G401 (cell line): ENCODE results near the gene PIN4. TPM values are rescaled to one million over a fixed set of nuclear protein-coding genes. Genes with fewer than 3 reads are reported as not detected.
"Not testable (repeated sequence)": the region's sequence is repeated elsewhere in the genome, so short reads cannot be mapped to it uniquely, and the experiment has no call there.

Experiments
- DNase-seq: peaks from one replicate; pipeline ENCODE4 v3.0.0-alpha.2; 2015; ENCODE audit warnings: low spot score
- in situ Hi-C: cut with HindIII; loops from 2 replicates; pipeline ENCODE4 v1.10.0; 2016; ENCODE audit warnings: low sequenced_read_pairs, mixed read lengths
- total RNA-seq: library from RNA; depleted of rRNA; stranded (reverse); fragments of >200 nt; shearing (Covaris generic); gene quantifications from 2 replicates; pipeline ENCODE4 v1.2.3, GENCODE V29; 2014

Gene PIN4
- total RNA-seq, 1 experiment from 2014 or later = 19.6 TPM

DNA sequence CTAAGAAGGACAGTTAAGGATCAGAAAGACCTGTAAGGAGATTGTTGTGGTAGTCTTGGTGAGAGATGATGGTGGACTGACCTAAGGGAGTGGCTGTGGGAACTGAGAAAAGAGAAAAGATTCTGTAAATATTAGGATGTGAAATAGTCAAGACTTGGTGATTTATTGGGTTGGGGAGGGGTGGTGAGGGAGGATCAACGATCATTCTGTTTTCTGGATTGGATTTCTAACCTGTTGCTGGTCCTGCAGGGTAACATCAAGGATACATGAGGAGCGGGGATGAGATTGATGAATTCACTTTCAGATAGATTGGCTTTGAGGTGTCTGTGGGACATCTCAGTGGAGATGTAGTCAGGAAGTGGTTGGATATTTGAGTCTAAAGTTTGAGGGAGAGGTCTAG lies 1.4 kb downstream of the PIN4 start:
- no peak for DNase-seq
- in situ Hi-C loops = no loop called here

DNA sequence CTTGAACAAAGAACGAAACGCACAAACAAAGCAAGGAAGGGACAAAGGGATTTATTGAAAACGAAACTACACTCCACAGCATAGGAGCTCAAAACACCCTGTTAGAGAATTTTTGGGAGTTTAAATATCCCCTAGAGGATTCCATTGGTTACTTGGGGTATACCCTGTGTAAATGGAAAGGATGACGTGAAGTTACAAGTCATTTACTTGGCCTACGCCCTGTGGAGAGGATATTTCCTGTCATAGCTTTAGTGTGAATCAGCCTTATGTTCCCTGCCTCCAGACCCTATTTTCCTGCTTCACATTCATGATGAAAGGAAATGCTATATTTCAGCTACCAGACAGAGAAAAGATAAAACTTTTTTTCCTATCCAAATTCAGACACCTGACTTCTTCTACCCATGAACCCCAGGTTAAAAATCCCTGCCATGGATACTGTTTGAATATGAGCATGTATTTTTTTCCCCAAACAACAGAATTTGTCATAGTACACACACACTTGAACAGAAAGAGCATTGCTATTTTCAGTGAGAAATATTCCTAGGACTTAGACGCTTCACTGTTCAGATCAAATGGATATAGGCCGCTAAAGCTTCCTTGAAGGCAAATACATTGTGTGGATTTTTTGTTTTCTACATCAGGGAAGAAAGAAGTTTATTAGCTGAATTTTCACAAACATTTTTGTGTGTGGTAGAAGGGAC lies 20.4 kb downstream of the PIN4 start:
- no peak for DNase-seq
- in situ Hi-C loops = no loop called here

DNA sequence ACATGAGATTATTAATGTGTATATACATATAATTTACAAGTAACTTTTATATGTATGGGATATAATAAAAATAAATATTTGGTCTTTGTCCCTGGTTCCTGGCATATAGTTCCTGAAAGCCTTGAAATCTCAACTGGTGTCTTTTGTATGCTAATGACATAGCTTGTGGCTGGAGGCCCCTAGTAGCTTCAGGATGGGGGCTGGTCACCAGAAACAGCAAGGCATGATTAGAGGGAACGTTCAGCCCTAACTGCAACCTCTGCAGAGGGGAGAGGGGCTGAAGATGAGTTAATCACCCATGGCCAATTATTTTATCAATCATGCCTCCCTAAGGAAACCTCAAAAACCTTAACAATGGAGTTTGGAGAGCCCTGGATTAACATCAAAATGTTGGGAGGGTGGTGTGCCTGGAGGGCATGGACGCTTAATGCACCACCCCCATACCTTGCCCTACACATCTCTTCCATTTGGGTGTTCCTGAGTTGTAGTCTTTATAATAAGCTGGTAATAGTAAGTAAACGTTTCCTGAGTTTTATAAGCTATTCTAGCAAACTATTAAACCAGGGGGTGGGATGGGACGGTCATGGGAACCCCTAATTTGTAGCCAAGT lies 21.3 kb downstream of the PIN4 start:
- DNase-seq = no peak
- in situ Hi-C loops = no loop called here

DNA sequence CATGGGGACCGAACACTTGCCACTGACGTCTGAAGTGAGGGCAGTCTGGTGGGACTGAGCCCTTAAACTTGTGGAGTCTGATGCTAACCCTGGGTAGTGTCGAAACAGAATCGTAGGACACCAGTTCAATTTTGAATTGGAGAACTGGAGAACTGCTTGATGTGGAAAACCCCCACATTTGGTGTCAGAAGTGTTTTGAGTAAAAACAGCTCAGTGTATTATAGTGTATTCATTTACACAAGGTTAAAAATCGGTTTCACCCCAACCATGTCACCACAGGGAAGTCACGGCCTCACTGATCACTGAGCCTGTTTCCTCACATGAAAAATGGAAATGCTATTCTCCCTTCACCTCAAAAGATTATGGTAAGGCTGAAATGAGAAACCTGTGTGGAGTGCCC lies 21.9 kb downstream of the PIN4 start:
- in situ Hi-C loops = no loop called here
- no peak for DNase-seq

DNA sequence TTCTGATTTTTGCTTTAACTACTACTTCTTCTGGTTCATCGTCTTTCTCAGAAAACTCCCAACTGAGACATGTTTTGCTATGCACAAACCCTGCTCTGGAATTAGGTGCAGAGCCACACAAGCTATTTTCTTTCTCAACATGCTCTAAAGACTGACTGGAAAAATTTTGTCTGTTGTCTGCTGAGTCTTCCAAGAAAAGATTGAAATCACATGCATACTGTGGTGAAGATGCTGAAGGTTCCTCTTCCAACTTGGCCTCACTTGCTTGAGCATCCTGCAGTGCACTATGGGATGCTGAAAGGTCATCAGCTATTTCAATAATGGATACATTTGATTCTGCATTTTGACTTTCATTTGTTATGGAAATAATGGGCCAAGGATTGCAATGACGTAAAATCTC lies 24.1 kb downstream of the PIN4 start:
- in situ Hi-C loops = no loop called here
- no peak for DNase-seq

DNA sequence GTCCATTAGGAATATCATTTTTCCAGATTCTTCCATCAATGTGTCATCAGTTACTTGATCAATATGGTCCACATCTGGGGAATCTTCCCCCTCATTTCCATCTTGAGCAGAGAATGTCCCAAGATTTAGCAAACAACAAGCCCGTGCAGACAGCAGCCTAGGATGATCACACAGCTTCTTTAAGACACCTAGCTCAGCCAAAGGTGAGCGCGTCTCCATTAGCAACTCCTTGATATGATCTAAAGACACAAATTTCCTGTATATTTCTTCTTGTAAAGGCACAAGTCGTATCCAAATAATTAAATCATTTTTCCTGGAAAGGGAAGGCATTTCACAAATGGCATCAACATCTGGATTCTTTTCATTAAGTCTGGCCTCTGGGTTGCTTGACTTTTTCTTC lies 25.8 kb downstream of the PIN4 start:
- in situ Hi-C loops = no loop called here
- DNase-seq = no peak

DNA sequence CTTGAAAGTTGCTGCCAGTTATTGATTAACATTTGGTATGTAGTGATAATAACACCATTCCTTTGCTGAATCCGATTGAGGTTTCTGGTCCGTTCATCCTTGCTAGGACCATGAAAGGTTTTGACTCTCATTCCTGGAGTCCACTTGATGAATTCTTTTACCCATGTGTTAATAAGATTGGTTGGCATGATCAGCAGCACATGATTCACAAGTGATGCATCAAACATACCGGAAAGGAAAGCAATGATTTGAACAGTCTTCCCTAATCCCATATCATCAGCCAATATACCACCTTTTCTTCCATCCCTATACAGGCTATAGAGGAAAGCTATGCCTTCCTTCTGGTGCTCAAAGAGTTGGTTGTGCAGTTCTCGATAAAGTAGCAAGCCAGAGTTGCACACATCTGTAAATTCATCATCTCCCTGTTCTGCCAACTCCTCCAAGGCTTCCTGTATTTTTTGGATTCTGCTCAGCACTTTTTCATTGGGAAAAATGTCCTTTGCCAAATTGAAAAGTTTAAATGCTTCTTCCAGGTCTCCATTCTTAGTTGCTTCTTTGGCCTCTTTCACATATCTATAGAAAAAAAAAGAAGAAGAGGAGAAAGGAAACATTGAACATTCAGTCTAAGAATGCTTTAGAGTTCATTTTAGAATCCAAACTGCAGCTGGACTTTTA lies 26.7 kb downstream of the PIN4 start:
- DNase-seq = no peak
- in situ Hi-C loops = no loop called here

DNA sequence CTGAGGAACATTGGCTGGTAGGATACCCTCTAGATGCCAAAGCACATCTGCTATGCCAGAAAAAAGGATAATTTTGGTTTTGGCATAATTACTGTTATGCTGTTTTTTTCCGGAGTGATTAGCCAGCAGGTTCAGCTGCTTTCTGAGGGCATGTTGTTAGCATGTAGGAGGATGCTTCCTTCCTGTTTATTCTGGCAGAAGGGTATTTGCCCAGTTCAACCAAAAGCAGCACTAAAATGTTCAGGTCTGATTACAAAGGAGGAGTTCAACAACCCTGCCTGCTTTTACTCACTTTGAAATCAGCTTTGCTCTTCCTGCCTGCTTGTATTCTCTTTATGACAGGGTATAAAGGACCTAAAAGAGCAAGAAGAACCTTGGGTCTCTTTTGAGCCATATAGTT lies 35.4 kb downstream of the PIN4 start:
- no peak for DNase-seq
- in situ Hi-C loops = no loop called here

DNA sequence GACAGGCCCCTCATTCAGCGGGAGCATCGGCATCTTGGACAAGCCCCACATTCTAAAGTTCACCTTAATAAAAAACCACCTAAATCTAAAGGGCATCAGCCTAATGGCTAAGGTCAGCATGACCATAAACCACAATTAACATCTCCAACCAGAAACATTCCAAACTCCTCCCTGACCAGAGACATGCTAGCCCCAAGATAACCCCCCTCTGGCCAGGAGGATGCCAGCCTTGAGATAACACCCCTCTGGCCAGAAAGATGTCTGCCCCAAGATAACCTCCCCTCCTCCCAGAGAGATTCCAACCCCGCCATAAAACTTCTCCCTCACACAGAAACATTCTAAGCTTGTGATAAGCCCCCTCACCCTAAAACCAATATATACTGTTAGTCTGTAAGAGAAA lies 38.8 kb downstream of the PIN4 start:
- DNase-seq, in situ Hi-C loops: not testable (repeated sequence)

DNA sequence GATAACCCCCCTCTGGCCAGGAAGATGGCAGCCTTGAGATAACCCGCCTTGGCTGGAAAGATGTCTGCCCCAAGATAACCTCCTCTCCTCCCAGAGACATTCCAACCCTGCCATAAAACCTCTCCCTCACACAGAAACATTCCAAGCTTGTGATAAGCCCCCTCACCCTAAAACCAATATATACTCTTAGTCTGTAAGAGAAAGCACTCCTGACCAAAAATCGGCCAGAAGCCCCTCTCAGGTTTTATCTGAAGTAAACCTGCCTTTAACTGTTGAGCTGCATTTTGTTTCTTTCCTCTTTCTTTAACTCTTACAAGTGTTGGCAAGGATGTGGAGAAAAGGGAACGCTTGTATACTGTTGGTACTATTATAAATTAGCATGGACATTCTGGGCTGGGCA lies 48.7 kb downstream of the PIN4 start:
- in situ Hi-C loops = no loop called here
- no peak for DNase-seq

DNA sequence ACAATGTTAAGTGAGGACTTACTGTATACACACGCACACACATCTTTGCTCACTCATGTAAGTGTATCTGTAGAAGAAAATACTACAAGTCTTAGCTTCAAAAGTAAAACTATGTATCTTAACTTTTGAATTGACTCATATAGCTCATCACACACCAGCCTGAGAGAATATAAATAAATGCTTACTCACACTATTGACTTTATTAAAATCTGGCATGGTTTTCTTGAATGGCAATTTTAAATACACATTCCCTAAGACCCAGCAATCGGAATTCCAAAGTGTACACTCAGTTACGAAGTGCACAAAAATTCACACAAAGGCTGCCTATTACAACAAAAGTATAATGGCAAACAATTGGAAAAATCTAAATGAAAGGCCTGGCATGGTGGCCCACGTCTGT lies 55.3 kb downstream of the PIN4 start:
- DNase-seq = no peak
- in situ Hi-C loops = no loop called here

DNA sequence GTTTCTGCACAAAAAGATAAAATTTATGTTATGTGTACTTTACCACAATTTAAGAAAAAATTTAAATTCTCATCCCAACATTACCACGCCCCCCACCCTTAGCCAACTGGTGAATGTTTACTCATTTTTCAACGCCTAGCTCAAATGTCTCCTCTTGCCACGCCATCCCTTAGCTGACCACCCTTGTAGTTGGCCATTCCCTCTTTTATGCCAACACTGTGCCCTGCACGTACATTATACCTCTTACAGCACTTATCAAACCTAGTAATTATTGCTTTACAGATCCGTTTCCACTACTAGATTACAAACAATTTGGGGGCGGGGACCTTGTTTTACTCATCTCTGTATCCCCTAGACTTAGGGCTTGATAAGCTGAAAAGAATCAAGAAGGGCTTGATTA lies 56.6 kb downstream of the PIN4 start:
- no peak for DNase-seq
- in situ Hi-C loops = no loop called here

DNA sequence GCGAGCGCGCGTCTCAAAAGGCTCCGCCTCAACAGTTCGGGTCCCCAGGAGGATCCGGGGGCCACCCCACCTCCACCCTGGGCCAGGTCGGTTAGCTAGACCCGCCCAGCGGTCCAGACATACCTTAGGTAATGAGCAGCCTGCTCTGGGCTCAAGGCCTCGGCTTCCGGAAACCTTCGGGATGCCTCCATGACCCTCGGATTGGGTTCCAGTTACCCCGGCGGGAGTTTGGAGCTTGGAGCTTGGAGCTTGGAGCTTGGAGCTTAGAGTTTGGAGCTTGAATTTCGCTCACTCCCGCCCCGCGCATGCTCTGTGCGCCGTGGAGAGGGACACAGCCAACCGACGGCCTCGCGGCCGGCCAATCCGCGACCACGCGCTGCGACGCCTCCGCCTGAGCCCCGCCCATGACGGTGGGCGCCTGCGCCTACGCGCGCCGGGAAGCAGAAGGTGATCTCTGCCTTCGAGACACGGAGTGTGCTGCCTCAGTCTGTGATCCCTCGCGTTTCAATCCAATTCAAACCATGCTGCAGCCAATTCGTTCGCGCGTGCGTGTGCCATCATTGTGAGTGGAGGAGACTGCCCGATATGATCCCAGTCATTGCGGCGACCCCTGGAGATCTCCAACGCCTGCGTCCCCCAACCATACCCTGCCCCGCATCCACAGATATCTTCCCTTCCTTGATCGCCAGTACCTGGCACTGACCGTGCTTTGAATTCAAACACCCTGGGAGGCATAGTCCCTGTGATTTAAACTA lies 57.3 kb downstream of the PIN4 start, which contains the start of gene ERCC6L:
Gene ERCC6L (minus strand): TSS at position 307 of the 755 bp plus-strand sequence. CDS start 116 bp downstream, at position 191.
- DNase-seq = peak; percentile 85
- in situ Hi-C loops = no loop called here

DNA sequence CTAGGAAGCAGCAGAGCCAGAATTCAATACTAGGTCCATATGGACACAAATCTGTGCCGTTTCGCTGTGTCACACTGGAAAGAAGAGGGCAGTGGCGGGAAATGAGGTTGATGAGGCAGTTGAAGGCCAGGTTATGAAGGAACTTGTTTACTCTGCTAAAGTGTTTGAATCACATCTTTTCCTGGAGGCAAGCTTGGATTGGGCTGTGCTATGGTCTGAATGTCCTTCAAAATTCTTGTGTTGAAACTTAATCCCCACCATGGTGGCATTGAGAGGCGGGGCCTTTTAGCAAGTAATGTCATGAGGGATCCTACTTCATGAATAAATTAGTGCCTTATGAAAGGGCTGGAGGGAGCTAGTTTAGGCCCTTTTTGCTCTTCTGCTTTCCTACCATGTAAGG lies 59.4 kb downstream of the PIN4 start:
- no peak for DNase-seq
- in situ Hi-C loops = no loop called here

DNA sequence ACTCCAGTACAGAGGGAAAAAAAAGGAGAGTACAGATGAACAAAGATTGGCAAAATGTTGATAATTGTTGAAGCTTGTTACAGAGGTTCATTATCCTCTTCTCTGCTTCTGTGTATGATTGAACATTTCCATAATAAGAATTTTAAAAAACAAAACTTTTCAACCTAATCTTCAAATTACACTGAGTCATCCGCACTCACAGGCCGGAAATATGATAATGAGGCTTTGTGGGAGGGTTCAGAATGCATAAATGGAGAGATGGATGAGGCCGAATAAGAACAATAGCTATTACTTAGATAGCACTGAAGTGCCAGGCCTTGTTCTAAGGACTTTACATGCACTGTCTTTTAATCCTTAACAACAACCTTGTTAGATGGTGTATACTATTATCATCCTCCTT lies 61.9 kb downstream of the PIN4 start:
- in situ Hi-C loops = no loop called here
- no peak for DNase-seq

DNA sequence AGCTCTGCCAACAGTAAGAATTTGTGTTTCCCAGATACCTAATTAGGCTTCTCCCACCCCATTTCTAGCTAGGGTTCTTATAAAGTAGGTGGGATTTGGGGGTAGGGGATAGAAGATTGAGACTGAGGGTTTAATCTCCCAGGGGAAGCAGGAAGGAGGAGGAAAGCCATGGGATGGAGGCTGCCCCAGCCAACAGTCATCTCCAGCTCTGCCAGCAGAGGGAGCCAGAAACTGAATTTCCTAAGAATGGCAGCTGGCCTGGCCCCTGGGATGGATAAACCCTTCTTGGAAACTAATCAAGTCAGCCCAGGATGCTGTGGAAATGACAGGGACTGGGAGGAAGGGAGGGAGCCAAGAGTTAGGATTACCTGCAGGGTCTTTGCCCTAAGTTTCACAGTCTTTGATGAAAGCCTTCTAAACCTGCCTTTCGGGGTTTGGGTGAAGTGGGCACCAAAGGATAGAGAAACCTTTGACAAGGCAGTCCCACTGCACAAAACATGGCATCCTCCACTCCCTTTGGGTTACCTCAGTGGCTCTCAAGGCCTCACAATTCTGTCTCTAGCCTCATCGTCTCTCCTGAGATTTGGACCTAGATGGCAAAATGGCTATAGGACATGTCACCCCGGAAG lies 64.0 kb downstream of the PIN4 start:
- peak; percentile 37 for DNase-seq
- in situ Hi-C loops = no loop called here

DNA sequence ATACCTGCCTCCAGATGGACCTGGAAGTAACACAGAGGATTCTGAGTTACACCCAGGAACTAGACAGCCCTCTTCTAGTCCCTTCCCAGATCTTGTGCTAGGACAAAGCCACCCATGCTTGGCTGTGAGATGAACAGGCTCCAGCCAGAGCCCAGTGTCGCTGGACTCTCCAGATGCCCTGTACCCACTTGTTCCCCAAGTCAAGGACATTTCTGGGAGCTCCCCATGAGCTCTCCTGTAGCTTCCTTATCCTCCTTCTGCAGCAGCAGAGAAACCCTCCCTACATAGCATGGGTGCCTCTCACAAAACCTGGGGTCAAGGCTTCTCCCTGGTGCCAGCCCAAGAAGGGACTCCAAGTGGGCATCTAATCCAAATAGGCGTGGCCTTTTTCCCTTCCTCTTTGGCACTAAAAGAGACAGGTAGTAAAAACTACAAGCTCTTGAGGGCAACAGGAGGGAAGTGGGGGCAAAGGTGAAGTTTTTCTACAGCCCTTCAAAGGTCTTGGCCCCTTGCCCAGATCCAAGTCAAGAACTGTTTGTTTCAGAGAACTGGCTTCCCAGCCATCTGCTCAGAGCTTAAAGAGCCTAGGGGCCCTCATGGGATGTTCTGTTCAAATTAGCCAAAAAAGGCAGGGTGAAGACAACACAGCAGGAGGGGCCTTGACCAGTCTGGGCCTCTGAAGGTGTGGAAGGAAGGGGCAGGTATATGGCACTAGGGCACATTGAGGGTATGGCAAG lies 65.8 kb downstream of the PIN4 start:
- DNase-seq = no peak
- in situ Hi-C loops = no loop called here
